Adipocyte (in vitro differentiated cells): ENCODE results near the gene PRELP.

ENCODE experiments used
- DNase-seq: peaks from one replicate; pipeline ENCODE4 v3.0.0-alpha.2; 2015; ENCODE audit warnings: low read depth
- H3K27me3 ChIP-seq: replicated peaks from 2 replicates; pipeline ENCODE4 v1.7.0; 2013; ENCODE audit warnings: mild to moderate bottlenecking, low read length, moderate library complexity; ENCODE audit not compliant: control insufficient read depth, insufficient read depth
- H3K36me3 ChIP-seq: 2 replicates; pipeline ENCODE4 v1.7.0; 2013; ENCODE audit warnings: low read length, mild to moderate bottlenecking, moderate library complexity; ENCODE audit not compliant: control insufficient read depth, insufficient read depth, severe bottlenecking
- H3K4me1 ChIP-seq: 2 replicates; pipeline ENCODE4 v1.7.0; 2013; ENCODE audit warnings: mild to moderate bottlenecking, low read length, moderate library complexity; ENCODE audit not compliant: control insufficient read depth, insufficient read depth
- H3K4me3 ChIP-seq: 2 replicates; pipeline ENCODE4 v1.7.0; 2013; ENCODE audit warnings: mild to moderate bottlenecking, low read length, moderate library complexity
- H3K9ac ChIP-seq: 2 replicates; pipeline ENCODE4 v1.7.0; 2013; ENCODE audit warnings: mild to moderate bottlenecking, low read length, moderate library complexity
- H3K9me3 ChIP-seq: 2 replicates; pipeline ENCODE4 v1.7.0; 2013; ENCODE audit warnings: mild to moderate bottlenecking, low read length, moderate library complexity; ENCODE audit not compliant: control insufficient read depth

The PRELP gene

GRCh38 chr1:203519896-203520295 lies 44.3 kb downstream of the PRELP start:
- H3K9me3 ChIP-seq: no peaks in the 10 kb centered on the region
- no peaks in the 10 kb centered on the region for H3K27me3 ChIP-seq
- no peak overlapping the region for H3K4me3 ChIP-seq
- peaks cover 32% of the 10 kb centered on the region for H3K4me1 ChIP-seq
- H3K36me3 ChIP-seq: no peaks in the 10 kb centered on the region
- H3K9ac ChIP-seq: no peak overlapping the region
- no peak for DNase-seq

- Histone ChIP-seq H3K4me1 (peaks cover 36% of the 10 kb centered on the region), H3K36me3 (no peaks in the 10 kb centered on the region), H3K9me3 (no peaks in the 10 kb centered on the region), H3K4me3 (no peak overlapping the region), H3K9ac (peak overlapping the region; percentile 21), H3K27me3 (no peaks in the 10 kb centered on the region)
- peak; percentile 70 for DNase-seq
These were observed 44.7 kb downstream of the PRELP start for GRCh38 chr1:203520315-203520714.

GRCh38 chr1:203521074-203521794 lies 45.6 kb downstream of the PRELP start:
- no peak for DNase-seq
- Histone ChIP-seq H3K4me3 (no peak overlapping the region), H3K9me3 (no peaks in the 10 kb centered on the region), H3K27me3 (no peaks in the 10 kb centered on the region), H3K36me3 (no peaks in the 10 kb centered on the region), H3K9ac (no peak overlapping the region), H3K4me1 (peaks cover 44% of the 10 kb centered on the region)

- H3K27me3 ChIP-seq: no peaks in the 10 kb centered on the region
- peaks cover 49% of the 10 kb centered on the region for H3K4me1 ChIP-seq
- no peaks in the 10 kb centered on the region for H3K36me3 ChIP-seq
- H3K9me3 ChIP-seq: no peaks in the 10 kb centered on the region
- H3K9ac ChIP-seq: no peak overlapping the region
- H3K4me3 ChIP-seq: no peak overlapping the region
- DNase-seq: no peak
These were observed 46.2 kb downstream of the PRELP start for GRCh38 chr1:203521812-203522211.

- no peaks in the 10 kb centered on the region for H3K27me3 ChIP-seq
- no peak overlapping the region for H3K9ac ChIP-seq
- DNase-seq: no peak
- peaks cover 54% of the 10 kb centered on the region for H3K4me1 ChIP-seq
- H3K4me3 ChIP-seq: no peak overlapping the region
- H3K36me3 ChIP-seq: no peaks in the 10 kb centered on the region
- H3K9me3 ChIP-seq: no peaks in the 10 kb centered on the region
These were observed 46.6 kb downstream of the PRELP start for GRCh38 chr1:203522237-203522636.

GRCh38 chr1:203523667-203524066 lies 48.1 kb downstream of the PRELP start:
- Histone ChIP-seq H3K27me3 (no peaks in the 10 kb centered on the region), H3K4me1 (peaks cover 67% of the 10 kb centered on the region), H3K9me3 (no peaks in the 10 kb centered on the region), H3K4me3 (no peak overlapping the region), H3K9ac (peak overlapping the region; percentile 37), H3K36me3 (no peaks in the 10 kb centered on the region)
- no peak for DNase-seq

GRCh38 chr1:203524152-203524551 lies 48.5 kb downstream of the PRELP start:
- no peaks in the 10 kb centered on the region for H3K9me3 ChIP-seq
- H3K4me3 ChIP-seq: no peak overlapping the region
- peaks cover 72% of the 10 kb centered on the region for H3K4me1 ChIP-seq
- DNase-seq: no peak
- peak overlapping the region; percentile 37 for H3K9ac ChIP-seq
- H3K27me3 ChIP-seq: no peaks in the 10 kb centered on the region
- no peaks in the 10 kb centered on the region for H3K36me3 ChIP-seq

GRCh38 chr1:203524824-203525223 lies 49.2 kb downstream of the PRELP start:
- Histone ChIP-seq H3K9ac (peak overlapping the region; percentile 37), H3K36me3 (no peaks in the 10 kb centered on the region), H3K27me3 (no peaks in the 10 kb centered on the region), H3K4me1 (peaks cover 78% of the 10 kb centered on the region), H3K9me3 (no peaks in the 10 kb centered on the region), H3K4me3 (no peak overlapping the region)
- no peak for DNase-seq

- Histone ChIP-seq H3K9me3 (no peaks in the 10 kb centered on the region), H3K9ac (peak overlapping the region; percentile 77), H3K27me3 (no peaks in the 10 kb centered on the region), H3K4me3 (no peak overlapping the region), H3K4me1 (peaks cover 73% of the 10 kb centered on the region), H3K36me3 (no peaks in the 10 kb centered on the region)
- DNase-seq: no peak
These were observed 50.1 kb downstream of the PRELP start for GRCh38 chr1:203525685-203526084.

- H3K36me3 ChIP-seq: no peaks in the 10 kb centered on the region
- H3K27me3 ChIP-seq: no peaks in the 10 kb centered on the region
- H3K9ac ChIP-seq: peak overlapping the region; percentile 77
- H3K9me3 ChIP-seq: no peaks in the 10 kb centered on the region
- DNase-seq: no peak
- peaks cover 68% of the 10 kb centered on the region for H3K4me1 ChIP-seq
- no peak overlapping the region for H3K4me3 ChIP-seq
These were observed 50.5 kb downstream of the PRELP start for GRCh38 chr1:203526130-203526529.

- Histone ChIP-seq H3K4me3 (no peak overlapping the region), H3K27me3 (no peaks in the 10 kb centered on the region), H3K36me3 (no peaks in the 10 kb centered on the region), H3K9ac (peak overlapping the region; percentile 77), H3K9me3 (no peaks in the 10 kb centered on the region), H3K4me1 (peaks cover 66% of the 10 kb centered on the region)
- peak; percentile 45 for DNase-seq
These were observed 51.0 kb downstream of the PRELP start for GRCh38 chr1:203526572-203526971.

GRCh38 chr1:203527013-203527412 lies 51.4 kb downstream of the PRELP start:
- DNase-seq: no peak
- Histone ChIP-seq H3K27me3 (no peaks in the 10 kb centered on the region), H3K9me3 (no peaks in the 10 kb centered on the region), H3K36me3 (no peaks in the 10 kb centered on the region), H3K9ac (peak overlapping the region; percentile 77), H3K4me1 (peaks cover 66% of the 10 kb centered on the region), H3K4me3 (no peak overlapping the region)
